GM21786 (cell line): Measurements from ENCODE around the gene ETV6.
A peak's percentile ranks its signal among the peaks of the same experiment; 100 is the strongest.

Experiments used
- ATAC-seq: cut with Tn5 transposase; IDR thresholded peaks from one replicate; pipeline ENCODE4 v1.9.1; 2021; ENCODE audit not compliant: unreplicated experiment

The ETV6 gene

DNA sequence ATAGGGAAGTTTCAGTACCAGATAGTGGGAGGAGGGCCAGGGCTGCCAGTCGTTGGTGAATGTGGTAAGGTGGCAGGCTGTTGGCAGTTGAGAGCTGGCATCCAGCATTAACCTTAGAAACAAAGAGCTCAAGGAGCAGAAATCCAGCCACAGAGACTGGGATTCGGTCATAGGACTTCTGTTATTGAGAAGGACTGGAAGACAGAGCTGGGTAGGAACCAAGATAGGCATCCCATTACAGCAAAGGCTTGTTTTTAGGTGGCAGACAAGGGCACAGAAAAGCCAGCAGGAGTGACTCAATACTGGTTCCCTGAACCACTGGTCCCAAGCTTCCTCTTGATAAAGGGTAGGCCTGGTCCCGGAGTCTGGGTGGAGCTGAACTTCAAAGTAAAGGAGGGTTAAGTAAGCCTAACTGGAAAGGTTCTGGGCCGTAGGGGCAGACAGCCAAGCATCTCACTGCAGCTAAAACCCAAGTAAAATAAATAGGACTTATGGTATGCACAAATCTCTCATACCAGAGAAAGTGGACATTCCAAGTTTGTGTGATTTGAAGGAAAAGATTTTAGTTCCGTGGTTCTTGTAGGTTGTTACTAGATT lies 147.9 kb downstream of the ETV6 start:
- ATAC-seq: no peak

GRCh38 chr12:11798006-11798708 lies 148.7 kb downstream of the ETV6 start:
- ATAC-seq: no peak

- no peak for ATAC-seq
Observed at GRCh38 chr12:11798856-11799501, 149.5 kb downstream of the ETV6 start.

GRCh38 chr12:11799502-11799873 lies 150.0 kb downstream of the ETV6 start:
- ATAC-seq: no peak

- no peak for ATAC-seq
Observed at GRCh38 chr12:11801643-11802042, 152.2 kb downstream of the ETV6 start.

DNA sequence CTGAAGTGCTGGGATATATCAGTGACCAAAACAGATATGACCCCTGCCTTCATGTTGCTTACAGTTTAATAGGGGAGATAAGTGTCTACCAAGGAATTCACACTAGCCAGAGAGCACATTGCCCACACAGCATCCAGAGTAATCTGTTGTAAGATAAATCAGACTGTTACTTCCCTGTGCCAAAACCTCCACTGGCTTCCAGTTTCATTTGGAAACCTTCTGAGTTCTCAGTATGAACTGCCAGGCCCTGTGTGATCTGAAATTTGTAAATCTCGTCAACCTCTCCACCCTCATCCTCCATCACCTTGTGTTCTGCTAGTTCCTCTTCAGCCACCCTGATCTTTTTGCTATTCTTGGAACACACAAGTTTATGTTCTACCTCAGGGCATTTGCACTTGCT lies 154.7 kb downstream of the ETV6 start:
- no peak for ATAC-seq

DNA sequence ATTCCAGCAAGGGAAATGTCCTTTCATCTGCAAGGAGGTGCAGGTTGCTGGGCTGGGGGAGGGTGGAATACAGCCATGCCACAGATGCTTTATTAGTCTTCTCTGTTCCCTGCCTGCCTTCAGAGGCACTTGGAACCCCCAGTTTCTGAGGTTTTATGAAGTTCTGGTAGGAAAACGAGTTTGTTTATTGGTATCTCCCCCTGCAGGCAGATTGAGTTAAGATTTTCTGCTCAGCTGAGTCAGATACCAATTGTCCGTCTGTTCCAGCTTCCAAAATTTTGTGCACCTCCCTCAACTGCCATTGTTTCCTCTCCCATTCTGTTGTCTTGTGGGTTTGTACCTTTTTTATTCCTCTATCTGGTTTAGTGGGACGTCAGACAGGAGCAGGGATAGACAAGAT lies 155.6 kb downstream of the ETV6 start:
- no peak for ATAC-seq

- no peak for ATAC-seq
Observed at GRCh38 chr12:11805680-11806079, 156.2 kb downstream of the ETV6 start.

DNA sequence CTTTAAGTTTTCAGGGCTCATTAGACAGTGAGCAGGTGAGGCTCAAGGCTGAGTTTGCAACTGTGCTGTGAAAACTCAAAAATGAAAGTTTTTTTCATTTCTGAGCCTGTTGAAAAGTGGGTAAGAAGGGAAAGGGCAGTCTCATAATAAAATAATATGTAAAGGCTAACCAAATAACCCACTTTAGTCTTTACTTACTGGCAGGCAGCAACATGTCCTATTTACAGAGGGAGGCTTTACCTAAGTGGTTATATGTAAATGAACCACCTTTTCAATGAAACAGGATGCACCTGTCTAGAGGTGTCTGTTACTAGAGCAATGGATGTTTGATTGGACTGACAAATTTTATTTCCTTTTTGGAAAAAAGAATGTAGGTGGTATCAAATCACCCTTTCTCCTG lies 158.0 kb downstream of the ETV6 start:
- ATAC-seq: no peak

- no peak for ATAC-seq
Observed at GRCh38 chr12:11808931-11809330, 159.5 kb downstream of the ETV6 start.

DNA sequence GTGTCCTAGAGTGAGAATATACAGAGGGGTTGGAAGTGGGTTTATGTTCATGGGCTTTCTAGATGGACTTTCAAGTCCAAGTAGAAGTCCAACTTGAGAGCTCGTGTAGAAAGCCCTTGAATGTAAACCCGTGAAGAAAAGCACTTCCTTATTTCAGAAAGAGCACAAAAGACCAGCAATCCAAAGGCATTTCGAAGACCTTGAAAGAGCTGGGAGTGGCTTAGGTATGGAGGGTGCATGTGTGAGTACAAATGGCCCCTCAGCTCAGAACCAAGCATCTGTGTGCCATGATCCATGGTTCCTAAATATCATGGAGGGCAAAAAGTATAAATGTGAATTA lies 160.7 kb downstream of the ETV6 start:
- ATAC-seq: no peak

DNA sequence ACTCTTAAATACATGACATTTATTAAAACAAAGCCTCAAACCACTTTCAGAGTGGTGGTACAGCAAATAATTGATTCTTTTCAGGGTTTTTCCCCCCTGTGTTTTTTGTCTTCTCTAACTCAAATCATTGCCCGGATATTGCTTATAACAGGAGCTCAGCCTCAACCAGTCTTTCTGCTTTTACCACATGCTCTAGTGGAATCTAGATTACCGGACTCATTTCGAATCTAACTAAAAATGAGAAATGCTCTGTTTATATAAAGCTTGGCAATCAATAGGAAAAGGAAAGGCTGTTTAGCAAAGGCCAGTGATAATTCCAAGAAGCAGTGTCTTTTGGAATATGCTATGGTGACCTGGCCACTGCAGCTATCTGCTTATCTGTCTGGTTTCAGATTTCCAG lies 161.5 kb downstream of the ETV6 start:
- no peak for ATAC-seq

GRCh38 chr12:11812241-11812585 lies 162.7 kb downstream of the ETV6 start:
- ATAC-seq: no peak

GRCh38 chr12:11812586-11813437 lies 163.3 kb downstream of the ETV6 start:
- ATAC-seq: peak; percentile 67

- ATAC-seq: no peak
Observed at GRCh38 chr12:11813438-11813813, 164.0 kb downstream of the ETV6 start.

- no peak for ATAC-seq
Observed at GRCh38 chr12:11814374-11814773, 164.9 kb downstream of the ETV6 start.

DNA sequence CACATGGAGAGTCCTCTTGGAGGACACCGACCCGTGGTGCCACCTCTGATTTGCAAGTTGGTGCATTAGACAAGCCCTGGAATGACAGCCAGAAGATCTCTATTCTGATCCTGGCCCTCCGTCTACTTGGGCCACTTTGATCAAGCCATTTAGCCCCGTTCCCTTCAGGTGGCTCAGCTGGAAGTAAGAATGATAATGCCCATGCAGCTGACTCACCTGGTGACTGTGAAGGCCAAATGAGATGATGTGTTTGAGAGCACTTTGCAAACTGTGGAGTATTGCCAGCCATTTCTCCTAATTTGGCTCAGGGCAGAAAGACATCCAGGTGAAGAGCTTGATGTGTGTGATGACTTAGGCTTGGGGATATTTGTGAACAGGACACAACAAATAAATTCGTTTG lies 165.9 kb downstream of the ETV6 start:
- ATAC-seq: no peak

DNA sequence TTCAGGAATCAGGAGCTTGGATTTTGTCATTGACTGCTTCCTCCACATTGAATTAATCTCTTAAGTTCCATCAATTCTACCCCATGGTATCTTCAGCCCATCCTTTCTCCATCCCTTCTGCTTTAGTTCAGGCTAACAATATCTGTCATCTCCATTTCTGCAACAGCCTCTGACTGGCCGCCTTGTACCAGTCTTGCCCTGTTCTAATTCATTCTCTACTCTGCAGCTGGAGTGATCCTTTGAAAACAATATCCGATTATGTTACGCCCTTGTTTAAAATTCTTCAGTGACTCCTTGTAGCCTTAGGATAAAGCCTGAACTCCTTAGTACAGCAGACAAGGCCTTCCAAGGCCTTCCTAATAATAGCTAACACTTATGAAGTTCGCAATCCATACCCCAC lies 170.2 kb downstream of the ETV6 start:
- ATAC-seq: no peak

GRCh38 chr12:11820476-11820875 lies 171.0 kb downstream of the ETV6 start:
- ATAC-seq: no peak

DNA sequence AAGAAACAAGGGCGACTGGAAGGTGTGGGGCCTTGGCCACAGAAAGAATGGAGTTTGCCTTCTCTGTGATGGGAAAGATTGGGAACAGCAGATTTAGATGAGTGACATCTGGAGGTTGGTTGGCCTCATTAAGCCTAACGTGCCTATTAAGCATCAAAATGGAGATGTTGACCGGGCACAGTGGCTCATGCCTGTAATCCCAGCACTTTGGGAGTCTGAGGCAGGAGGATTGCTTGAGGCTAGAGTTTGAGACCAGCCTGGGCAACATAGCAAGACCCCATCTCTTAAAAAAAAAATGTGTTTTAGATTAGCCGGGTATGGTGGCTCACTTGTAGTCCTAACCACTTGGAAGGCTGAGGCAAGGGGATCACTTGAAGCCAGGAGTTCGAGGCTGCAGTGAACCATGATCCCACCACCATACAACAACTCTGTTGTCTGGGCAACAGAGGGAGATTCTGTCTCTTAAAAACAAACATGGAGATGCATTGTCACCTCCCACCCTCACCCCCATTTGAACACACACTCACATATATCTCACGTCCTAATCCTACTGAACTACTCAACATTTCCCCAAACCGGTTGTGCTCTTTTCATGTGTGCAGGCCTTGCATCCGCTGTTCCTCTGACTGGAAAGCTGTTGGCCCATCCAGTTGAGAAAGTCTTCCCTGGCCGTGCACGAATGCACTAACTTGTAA lies 172.1 kb downstream of the ETV6 start:
- no peak for ATAC-seq

DNA sequence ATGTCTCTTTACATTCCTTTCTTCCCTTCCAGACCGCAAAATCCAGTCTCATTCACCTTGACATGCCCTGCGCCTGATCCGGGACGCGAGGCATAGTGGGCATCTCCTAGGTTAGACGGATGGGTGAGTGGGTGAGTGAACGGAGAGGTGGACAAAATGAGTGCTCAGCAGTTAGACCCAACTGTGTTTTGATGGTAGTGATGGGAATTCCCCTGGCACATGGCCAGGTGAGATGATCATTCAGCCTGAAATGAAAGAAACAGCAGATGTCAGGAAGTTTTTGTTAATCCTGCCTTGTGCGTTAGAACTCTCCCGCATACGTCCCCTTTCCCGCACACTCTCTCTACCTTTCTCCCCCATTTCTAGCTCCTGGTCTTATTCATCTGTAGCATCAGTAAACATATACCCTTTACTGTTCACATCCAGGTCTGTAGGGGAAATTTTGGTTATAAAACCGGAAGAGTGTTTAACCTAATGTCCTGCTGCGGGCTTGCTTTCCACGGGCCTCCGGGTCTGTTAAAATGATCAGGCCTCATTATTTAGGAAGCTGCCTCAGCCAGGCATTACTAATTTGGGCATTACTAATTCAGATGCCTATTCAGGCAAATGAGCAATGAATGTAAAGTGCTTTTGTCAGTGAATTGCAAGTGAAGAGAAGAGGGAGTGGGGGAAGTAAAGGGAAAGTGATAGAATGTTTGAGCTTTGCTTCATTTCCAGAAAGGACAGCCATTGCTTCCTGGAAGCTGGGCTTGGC lies 172.8 kb downstream of the ETV6 start:
- ATAC-seq: peak; percentile 52
